Bronchial epithelial cell (primary cell): Measurements from ENCODE around the gene PAM16. TPM values are rescaled to one million over a fixed set of nuclear protein-coding genes. Genes with fewer than 3 reads are reported as not detected.

Experiments
- DNase-seq: peaks from one replicate; pipeline ENCODE4 v3.0.0-alpha.2; 2010; ENCODE audit warnings: low read depth
- FAIRE-seq: peaks from 2 replicates; lab custom pipeline; 2011; peaks lifted over from hg19 to GRCh38; lab: Jason Lieb, UNC
- H3K27me3 ChIP-seq: 2 replicates; pipeline ENCODE4 v1.5.1; 2011; ENCODE audit warnings: low read length; ENCODE audit not compliant: control insufficient read depth, insufficient read depth
- H3K36me3 ChIP-seq: 2 replicates; pipeline ENCODE4 v1.5.1; 2011; ENCODE audit warnings: low read length; ENCODE audit not compliant: control insufficient read depth, insufficient read depth
- H3K4me3 ChIP-seq: 2 replicates; pipeline ENCODE4 v1.5.1; 2011; ENCODE audit warnings: mild to moderate bottlenecking, low read depth, low read length, control low read depth
- total RNA-seq: library from RNA; depleted of rRNA; stranded (reverse); fragments of >200 nt; gene quantifications from 2 replicates; pipeline ENCODE4 v1.2.1, GENCODE V29; 2014
- TF ChIP-seq, protein P1 (sequence below): IDR thresholded peaks from 2 replicates; pipeline ENCODE4 v1.5.1; 2011; ENCODE audit warnings: mild to moderate bottlenecking, moderate library complexity, low read length, control low read depth, inconsistent platforms; ENCODE audit not compliant: insufficient read depth, severe bottlenecking

Gene PAM16
- total RNA-seq, 1 donor from 2014 or later = 50.3 TPM

DNA sequence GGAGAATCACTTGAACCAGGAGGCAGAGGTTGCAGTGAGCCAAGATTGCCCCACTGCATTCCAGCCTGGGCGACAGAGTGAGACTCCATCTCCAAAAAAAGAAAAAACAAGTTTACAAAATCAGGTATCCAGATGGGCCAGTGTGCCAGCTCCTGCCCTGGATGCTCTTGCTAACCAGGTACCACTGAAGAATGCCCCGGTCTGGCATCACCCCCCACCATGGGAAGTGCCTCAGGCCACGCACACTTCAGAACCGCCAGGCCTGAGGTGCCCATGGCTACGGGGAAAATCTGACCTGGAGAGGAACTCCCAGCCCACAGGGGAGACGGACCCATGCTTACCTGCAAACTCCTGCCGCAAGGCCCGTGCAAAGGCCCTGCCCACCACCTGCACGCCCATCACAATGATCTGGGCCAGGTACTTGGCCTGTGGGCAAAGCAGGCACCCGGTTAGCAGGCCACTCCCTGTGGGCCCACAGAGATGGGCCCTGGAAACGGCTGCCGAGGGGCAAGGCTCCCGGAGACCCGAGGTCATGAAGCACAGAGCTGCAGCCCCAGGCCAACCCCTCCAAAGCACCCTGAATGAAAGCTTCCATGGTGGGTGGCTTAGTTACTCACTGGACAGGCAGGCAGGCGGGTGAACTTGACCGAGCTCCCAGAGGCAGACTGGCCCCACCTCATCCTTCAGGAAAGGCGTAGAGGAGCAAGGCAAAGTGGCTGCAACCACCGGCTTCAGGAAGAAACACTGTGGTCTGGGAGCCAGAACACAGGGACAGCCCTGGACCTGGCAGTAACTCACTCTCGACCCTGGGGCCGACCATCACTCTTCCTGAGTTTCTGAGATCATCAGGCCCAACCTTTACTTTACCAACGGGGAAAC lies 8.0 kb downstream of the PAM16 start:
- FAIRE-seq (no peak), DNase-seq (no peak)
- no peak overlapping the region for H3K4me3 ChIP-seq
- TF ChIP-seq, protein P1, sequence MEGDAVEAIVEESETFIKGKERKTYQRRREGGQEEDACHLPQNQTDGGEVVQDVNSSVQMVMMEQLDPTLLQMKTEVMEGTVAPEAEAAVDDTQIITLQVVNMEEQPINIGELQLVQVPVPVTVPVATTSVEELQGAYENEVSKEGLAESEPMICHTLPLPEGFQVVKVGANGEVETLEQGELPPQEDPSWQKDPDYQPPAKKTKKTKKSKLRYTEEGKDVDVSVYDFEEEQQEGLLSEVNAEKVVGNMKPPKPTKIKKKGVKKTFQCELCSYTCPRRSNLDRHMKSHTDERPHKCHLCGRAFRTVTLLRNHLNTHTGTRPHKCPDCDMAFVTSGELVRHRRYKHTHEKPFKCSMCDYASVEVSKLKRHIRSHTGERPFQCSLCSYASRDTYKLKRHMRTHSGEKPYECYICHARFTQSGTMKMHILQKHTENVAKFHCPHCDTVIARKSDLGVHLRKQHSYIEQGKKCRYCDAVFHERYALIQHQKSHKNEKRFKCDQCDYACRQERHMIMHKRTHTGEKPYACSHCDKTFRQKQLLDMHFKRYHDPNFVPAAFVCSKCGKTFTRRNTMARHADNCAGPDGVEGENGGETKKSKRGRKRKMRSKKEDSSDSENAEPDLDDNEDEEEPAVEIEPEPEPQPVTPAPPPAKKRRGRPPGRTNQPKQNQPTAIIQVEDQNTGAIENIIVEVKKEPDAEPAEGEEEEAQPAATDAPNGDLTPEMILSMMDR = no peak
- no peaks in the 10 kb centered on the region for H3K27me3 ChIP-seq
- H3K36me3 ChIP-seq = peaks cover 19% of the 10 kb centered on the region

DNA sequence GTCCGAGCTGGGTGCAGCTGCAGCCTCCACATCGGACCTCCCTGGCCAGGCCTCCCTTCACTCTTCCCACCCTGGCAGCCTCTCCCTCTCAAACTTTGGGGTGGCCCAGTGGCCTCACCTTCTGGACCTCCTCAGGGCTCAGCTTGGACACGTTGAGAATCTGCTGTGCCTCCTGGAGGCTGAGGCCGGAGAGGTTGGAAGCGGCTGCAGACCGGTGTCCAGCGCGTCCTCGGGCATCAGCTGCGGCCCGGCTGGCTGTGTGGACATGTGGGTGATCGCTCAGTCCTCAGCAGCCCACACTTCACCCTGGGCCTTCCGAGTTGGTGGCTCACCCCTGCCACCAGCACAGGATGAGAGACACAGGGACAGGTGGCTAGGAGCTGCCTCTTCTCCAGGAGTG lies 9.9 kb downstream of the PAM16 start:
- FAIRE-seq (no peak), DNase-seq (no peak)
- TF ChIP-seq, protein P1 = no peak
- Histone ChIP-seq H3K27me3 (no peaks in the 10 kb centered on the region), H3K4me3 (no peak overlapping the region), H3K36me3 (peaks cover 20% of the 10 kb centered on the region)

DNA sequence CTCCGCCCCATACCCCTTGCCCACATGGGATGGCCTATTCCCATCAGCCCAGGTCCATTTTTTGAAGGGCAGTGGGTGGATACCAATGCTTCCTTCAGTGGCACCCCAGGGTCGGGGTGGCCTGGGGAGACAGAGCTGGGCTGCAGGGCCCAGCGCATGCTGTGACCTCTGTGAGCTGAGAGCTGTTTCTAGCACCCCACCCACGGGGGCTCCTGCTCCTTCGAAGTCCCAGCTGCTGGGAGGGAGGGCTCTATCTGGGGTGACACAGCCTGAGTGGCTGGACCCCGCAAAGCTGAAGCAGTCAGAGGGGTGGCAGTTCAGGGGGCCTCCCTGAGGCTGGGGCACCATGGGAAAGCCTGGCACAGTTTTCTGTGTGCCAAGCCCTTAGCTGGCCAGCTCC lies 10.7 kb downstream of the PAM16 start:
- Histone ChIP-seq H3K36me3 (peaks cover 21% of the 10 kb centered on the region), H3K27me3 (no peaks in the 10 kb centered on the region), H3K4me3 (no peak overlapping the region)
- DNase-seq = no peak
- TF ChIP-seq, protein P1 = no peak
- FAIRE-seq = no peak

DNA sequence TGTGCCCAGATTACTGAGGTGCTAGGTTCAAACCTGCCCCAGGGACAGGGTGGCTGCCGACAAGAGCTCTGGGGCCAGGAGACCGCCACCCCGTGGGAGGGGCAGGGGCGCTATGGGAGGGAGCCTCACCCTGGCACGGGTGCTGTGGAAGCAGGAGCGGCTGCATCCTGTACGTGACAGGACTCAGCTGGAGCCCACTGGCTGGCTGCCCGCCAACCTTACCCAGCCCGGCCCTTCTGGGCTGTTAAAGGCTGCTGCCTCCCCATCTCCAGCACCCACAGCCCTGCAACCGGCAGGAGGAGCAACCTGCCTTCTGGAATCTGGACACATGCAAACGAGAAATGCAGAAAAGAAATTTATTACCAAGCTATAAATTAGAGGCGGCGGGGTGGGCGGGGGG lies 11.2 kb downstream of the PAM16 start:
- Histone ChIP-seq H3K4me3 (no peak overlapping the region), H3K27me3 (no peaks in the 10 kb centered on the region), H3K36me3 (peaks cover 21% of the 10 kb centered on the region)
- DNase-seq (no peak), FAIRE-seq (no peak)
- TF ChIP-seq, protein P1 = no peak

DNA sequence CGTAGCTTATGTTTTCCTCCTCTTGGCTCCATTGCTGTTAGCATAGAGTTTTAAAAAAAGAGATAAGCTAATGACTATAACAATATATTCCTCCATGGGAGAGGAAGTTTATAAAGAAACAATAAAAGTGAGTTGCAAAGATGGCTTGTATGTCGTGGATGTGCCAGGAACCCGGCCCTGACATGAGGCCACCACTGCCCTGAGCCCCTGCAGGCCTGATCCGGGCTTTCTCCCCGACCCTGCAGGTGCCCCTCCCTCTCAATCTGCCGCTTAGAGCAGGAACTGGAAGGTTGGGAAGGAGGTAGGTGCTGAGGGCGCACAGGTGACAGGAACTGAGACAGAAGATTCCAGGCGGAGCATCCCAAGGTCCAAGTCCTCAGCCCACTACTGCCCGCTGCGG lies 11.7 kb downstream of the PAM16 start:
- Histone ChIP-seq H3K27me3 (no peaks in the 10 kb centered on the region), H3K36me3 (peaks cover 21% of the 10 kb centered on the region), H3K4me3 (no peak overlapping the region)
- TF ChIP-seq, protein P1 = no peak
- FAIRE-seq (no peak), DNase-seq (no peak)
